GM19351 (cell line): Measurements from ENCODE around the gene CLEC4G.
"Not testable (repeated sequence)": the region's sequence is repeated elsewhere in the genome, so short reads cannot be mapped to it uniquely, and the experiment has no call there.

ENCODE experiments used
- ATAC-seq: cut with Tn5 transposase; IDR thresholded peaks from one replicate; pipeline ENCODE4 v1.9.1; 2021; ENCODE audit warnings: mild to moderate bottlenecking, moderate library complexity; ENCODE audit not compliant: unreplicated experiment

The CLEC4G gene

GRCh38 chr19:7746903-7747884, 15.3 kb upstream of the CLEC4G start, which contains the start of gene CD209:
TSS of gene CD209 (minus strand) at chr19:7747534. CDS start at chr19:7747511, 23 bp downstream.
- ATAC-seq: no peak

DNA sequence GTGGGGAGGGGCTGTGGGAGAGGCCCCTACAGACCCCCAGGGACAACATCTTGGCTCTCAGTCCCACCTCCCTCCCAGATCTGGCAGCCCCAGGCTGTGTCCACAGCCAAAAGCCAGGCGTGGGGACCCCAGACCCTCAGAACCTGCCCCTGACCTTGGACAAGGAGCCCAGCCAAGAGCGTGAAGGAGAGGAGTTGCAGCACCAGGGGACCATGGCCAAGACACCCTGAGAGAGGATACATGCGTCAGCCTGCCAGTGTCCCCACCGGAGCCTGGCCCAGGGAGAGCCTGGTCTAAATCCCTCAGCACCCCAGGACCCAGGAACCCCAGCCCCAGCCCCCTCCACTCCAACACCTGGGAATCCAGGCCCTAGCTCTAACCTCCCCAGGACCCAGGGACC, 14.4 kb upstream of the CLEC4G start:
- not testable (repeated sequence) for ATAC-seq

- ATAC-seq: no peak
Observed at GRCh38 chr19:7744871-7745650, 13.2 kb upstream of the CLEC4G start.

DNA sequence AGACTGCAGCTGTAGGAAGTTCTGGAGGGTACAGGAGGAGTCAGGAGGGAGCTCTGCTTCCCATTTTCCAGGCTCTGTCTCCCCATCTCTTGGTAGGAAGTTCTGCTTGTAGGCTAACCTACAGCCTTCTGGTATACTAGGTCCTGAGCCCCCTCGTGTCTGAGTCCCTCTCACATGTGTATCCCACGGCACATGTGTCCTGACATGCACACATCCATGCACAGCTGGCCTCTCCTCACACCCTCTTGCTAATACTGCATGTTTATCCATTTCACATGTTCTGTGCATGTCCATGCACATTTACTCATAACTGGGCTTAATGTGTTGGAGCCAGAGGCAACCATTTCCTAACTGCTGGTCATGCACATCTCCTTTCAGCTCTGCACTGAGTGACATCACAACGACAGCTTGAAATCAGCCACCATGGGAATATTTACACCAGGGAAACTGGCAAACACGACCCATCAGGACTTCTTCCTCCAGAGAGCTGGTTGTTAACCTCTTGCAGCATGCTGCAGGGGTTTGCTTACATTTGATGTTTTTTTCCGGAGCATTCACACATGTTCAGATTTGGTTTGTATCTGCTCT, 12.4 kb upstream of the CLEC4G start:
- ATAC-seq: no peak

GRCh38 chr19:7743425-7743841, 11.5 kb upstream of the CLEC4G start:
- ATAC-seq: no peak

DNA sequence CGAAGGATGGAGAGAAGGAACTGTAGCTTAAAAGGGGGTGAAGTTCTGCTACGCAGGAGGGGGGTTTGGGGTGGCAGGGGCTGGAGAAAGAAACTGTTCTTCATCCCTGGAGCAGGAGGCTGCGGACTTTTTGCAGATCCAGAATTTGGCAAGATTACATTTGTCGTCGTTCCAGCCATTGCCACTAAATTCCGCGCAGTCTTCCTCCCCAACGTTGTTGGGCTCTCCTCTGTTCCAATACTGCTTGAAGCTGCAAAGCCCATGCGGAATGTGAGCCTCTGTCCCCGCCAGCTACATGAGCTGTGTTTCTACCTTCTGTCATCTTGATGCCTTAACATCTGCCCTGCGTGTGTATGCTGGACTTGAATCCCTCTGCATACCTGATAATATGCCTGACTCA, 11.1 kb upstream of the CLEC4G start:
- ATAC-seq: no peak

- no peak for ATAC-seq
Observed at GRCh38 chr19:7742575-7742974, 10.7 kb upstream of the CLEC4G start.

DNA sequence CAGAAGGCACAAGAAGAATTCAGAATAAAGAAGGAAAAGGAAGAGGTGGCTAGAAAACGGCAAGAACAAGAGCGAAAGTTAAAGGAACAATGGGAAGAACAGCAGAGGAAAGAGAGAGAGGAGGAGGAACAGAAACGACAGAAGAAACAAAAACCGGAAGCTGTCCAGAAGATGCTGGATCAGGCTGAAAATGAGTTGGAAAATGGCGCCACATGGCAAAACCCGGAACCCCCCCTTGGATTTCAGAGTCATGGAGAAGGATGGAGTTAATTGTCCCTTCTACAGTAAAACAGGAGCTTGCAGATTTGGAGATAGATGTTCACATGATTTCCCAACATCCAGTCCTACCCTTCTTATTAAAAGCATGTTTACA, 8.8 kb upstream of the CLEC4G start:
- ATAC-seq: no peak

DNA sequence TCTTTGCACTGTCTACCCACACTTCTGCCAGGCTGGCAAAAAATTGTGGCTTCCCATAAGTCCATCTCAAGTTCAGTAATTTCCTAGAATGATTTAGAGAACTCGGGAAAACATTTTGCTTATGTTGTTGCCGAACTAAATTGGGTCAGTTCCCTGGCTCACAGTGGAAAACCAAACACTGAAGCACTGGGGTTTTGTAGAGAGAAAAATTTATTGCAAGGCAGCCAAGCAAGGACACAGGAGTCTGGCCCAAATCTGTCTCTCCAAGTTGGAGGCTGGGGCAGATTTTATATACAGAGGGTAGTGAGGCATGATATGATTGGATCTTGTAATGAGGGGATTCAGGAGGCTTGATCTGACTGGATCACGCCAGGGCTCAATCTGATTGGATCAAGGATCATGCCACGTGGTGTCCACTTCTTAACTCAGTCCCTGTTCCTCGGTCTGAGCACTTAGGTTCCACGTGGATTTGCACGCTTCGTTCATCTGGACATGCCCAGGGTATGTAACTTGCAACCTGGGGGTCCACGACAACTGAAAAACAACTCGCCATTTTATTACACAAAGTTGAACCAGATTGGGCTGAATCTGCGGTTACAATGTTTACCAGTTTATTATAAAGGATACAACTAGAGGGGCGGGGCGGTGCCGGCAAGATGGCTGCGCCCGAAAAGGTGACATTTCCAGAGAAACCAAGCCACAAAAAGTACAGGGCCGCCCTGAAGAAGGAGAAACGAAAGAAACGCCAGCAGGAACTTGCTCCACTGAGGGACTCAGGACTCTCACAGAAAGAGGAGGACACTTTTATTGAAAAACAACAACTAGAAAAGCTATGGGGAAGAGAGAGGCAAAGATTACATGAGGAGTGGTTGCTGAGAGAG, 8.1 kb upstream of the CLEC4G start:
- no peak for ATAC-seq

DNA sequence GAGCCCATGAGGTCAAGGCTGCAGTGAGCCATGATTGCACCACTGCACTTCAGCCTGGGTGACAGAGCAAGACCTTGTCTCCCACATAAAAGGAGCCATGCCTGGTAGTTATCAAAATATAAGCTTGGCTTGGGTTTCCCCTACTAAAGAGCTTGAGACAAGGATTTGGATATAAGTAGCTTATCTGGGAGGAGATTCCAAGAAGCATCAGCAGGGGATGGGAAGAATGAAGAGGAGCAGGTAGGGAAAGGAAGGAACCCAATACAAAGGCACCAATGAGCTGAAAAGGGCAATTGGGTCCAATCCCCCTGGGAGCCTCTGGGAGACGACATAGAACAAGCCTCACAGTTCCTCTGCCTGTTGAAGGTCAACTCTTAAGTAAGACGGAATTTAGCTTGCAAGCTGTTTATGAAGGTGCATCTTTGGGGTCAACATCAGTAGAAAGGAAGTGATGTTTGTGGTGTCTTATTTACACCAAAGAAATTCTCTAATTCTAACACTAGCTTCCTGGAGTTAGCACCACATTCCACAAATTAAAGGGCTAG, 7.4 kb upstream of the CLEC4G start:
- no peak for ATAC-seq

DNA sequence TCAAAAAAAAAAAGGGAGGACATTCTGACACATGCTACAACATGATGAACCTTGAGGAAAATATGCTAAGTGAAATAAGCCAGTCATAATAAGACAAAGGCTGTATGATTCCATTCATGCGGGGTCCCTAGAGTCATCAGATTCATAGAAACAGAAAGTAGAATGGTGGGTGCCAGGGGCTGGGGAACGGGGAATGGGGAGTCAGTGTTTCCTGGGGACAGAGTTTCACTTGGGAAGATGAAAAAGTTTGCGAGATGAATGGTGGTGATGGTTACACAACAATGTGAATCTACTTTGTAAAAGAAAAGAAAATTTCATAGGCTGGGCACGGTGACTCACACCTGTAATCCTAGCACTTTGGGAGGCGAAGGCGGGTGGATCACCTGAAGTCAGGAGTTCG, 6.1 kb upstream of the CLEC4G start:
- ATAC-seq: no peak

- ATAC-seq: no peak
Observed at GRCh38 chr19:7737215-7737614, 5.3 kb upstream of the CLEC4G start.

GRCh38 chr19:7736148-7736547, 4.2 kb upstream of the CLEC4G start:
- ATAC-seq: no peak

DNA sequence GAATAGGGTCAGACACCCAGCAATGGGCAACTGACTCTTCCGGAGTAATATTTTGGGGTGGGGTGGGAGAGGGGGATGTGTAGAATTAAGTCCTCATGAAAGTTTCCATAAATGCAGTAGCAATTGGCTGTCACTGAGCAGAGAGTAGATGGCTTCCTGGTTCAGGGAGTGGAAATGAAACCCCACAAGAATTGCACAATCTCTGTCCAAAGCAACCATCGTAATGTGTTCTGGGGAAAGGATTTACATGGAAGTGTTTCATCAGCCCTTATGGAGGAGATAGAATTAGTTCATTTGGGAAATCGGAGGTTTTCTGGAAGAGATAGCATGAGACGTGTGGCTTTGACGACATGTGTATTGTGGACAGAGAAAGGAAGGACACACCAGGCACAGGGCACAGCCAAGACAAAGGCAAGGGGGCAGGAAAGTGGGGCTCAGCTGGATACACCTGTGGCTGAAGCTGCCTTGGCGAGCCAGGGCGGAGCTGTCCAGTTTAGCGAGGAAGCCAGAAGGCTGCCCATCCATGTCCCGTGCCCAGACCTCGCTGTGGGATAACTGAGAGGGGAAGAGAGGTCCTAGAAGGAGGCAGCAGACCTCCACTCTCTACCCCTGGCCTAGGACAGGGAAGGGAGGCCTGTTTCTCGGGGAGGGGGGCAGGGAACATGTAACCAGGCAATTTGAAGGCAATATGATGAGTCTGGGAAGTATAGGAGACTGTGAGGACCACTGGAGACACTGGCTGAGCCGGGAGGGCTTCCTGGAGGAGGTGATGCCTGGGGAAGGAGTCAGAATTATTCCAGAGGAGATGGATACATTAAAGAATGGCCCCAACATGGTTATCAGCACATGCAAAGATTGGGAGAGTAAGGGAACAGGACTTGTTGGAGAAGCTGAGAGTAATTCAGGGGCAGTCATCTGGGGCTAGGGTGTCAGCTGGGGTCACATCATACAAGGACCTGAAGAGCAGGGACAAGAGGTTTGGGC, 2.6 kb upstream of the CLEC4G start:
- ATAC-seq: no peak

- no peak for ATAC-seq
Observed at GRCh38 chr19:7733376-7733775, 1.5 kb upstream of the CLEC4G start.

- no peak for ATAC-seq
Observed at GRCh38 chr19:7731615-7732014, 295 bp downstream of the CLEC4G start.

DNA sequence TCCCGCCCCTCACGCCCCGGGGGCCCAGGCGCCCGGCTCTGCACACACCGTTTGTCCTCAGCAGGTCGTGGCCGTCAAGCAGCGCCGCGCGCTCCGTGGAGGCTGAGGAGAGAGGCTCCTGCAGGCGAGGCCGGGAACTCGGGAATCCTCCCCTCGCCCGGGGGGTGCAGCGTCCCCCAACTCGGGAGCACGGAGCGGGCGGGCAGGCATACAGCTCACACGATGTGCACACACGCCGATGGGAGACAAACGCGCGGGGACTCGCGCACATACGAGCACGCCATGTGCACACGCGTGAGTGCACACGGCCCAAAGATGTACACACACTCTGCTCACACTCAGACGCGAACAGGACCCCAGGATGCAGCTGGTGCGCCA, 703 bp downstream of the CLEC4G start:
- ATAC-seq: no peak

DNA sequence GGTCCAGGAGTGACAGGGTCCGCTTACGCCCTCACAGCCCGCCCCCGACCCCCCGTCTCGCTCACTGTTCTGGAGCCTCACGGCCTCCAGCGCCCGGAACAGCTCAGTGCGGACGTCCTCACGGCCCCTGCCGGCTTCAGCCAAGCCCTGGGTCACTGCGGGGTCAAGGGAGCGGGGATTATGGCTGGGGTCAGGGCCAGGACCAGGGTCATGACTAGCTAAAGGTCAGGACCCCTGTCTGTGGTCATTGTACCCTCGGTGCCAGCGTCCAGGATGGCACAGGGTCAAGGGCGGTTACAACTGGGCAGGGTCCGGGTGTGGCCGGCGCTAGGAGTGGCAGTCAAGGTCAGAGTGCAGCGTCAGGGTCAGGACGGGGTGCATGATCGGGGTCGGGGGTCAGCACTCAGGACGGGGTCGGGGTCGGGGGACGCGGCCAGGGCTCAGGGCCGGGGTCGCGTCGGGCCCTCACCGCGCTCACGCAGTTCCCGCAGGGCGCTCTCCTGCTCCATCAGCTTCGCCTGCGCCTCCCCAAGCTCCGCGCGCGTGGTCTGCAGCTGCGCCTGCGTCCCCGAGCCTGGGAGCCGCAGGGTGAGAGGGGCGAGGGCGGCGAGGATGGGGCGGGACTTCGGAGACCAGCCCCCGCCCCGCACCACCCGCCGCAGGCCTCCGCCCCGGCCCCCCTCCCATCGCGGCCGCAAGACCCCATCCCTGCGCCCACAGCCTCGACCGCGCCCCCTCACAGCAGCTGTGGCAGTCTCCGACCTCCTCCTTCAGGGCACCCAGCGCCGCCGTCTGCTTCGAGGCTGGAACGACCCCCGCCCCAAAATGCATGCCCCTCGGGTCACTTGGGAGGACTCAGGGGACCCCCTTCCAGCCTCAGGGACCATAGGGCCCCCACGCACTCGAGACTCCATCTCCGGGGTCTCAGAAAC, 1.4 kb downstream of the CLEC4G start:
- no peak for ATAC-seq
